Measurements from ENCODE around the gene OBI1.

The OBI1 gene

GRCh38 chr13:78611040-78611439 lies 47.9 kb downstream of the OBI1 start:
- Mint-ChIP-seq H3K4me3 (no peak overlapping the region), H3K9me3 (peaks cover 4% of the 10 kb centered on the region), H3K36me3 (peaks cover 13% of the 10 kb centered on the region), H3K27ac (no peak overlapping the region), H3K27me3 (peaks cover 44% of the 10 kb centered on the region), H3K4me1 (peaks cover 37% of the 10 kb centered on the region)

- no peak overlapping the region for H3K27ac Mint-ChIP-seq
- H3K36me3 Mint-ChIP-seq, result peaks cover 8% of the 10 kb centered on the region
- peaks cover 4% of the 10 kb centered on the region for H3K9me3 Mint-ChIP-seq
- peak overlapping the region; percentile 2 for H3K4me3 Mint-ChIP-seq
- peaks cover 49% of the 10 kb centered on the region for H3K27me3 Mint-ChIP-seq
- H3K4me1 Mint-ChIP-seq, result peaks cover 37% of the 10 kb centered on the region
These were observed 48.5 kb downstream of the OBI1 start for GRCh38 chr13:78610381-78610883.

- Mint-ChIP-seq H3K4me1 (peaks cover 37% of the 10 kb centered on the region), H3K4me3 (peak overlapping the region; percentile 85), H3K27me3 (peaks cover 55% of the 10 kb centered on the region), H3K36me3 (peaks cover 3% of the 10 kb centered on the region), H3K27ac (no peak overlapping the region), H3K9me3 (peaks cover 4% of the 10 kb centered on the region)
These were observed 49.3 kb downstream of the OBI1 start for GRCh38 chr13:78609464-78610205.

GRCh38 chr13:78608688-78609463 lies 50.1 kb downstream of the OBI1 start:
- peaks cover 42% of the 10 kb centered on the region for H3K4me1 Mint-ChIP-seq
- H3K27ac Mint-ChIP-seq, result no peak overlapping the region
- H3K27me3 Mint-ChIP-seq, result peaks cover 63% of the 10 kb centered on the region
- no peaks in the 10 kb centered on the region for H3K36me3 Mint-ChIP-seq
- no peaks in the 10 kb centered on the region for H3K9me3 Mint-ChIP-seq
- peak overlapping the region; percentile 85 for H3K4me3 Mint-ChIP-seq

- H3K27ac Mint-ChIP-seq, result peak overlapping the region; percentile 51
- peaks cover 43% of the 10 kb centered on the region for H3K4me1 Mint-ChIP-seq
These were observed 50.7 kb downstream of the OBI1 start for GRCh38 chr13:78608252-78608687.

GRCh38 chr13:78607409-78608251 lies 51.3 kb downstream of the OBI1 start:
- Mint-ChIP-seq H3K36me3 (no peaks in the 10 kb centered on the region), H3K27ac (no peak overlapping the region), H3K9me3 (no peaks in the 10 kb centered on the region), H3K27me3 (peaks cover 70% of the 10 kb centered on the region), H3K4me3 (peak overlapping the region; percentile 68), H3K4me1 (peaks cover 46% of the 10 kb centered on the region)

More at GRCh38 chr13:78608252-78608687, 50.7 kb downstream of the OBI1 start:
- Mint-ChIP-seq H3K27me3 (peaks cover 68% of the 10 kb centered on the region), H3K9me3 (no peaks in the 10 kb centered on the region), H3K36me3 (no peaks in the 10 kb centered on the region), H3K4me3 (peak overlapping the region; percentile 68)

- peaks cover 51% of the 10 kb centered on the region for H3K4me1 Mint-ChIP-seq
- H3K9me3 Mint-ChIP-seq, result no peaks in the 10 kb centered on the region
- H3K27ac Mint-ChIP-seq, result no peak overlapping the region
- peak overlapping the region; percentile 30 for H3K4me3 Mint-ChIP-seq
- H3K36me3 Mint-ChIP-seq, result no peaks in the 10 kb centered on the region
- peaks cover 75% of the 10 kb centered on the region for H3K27me3 Mint-ChIP-seq
These were observed 52.2 kb downstream of the OBI1 start for GRCh38 chr13:78606471-78607408.

GRCh38 chr13:78604782-78605611 lies 54.0 kb downstream of the OBI1 start:
- Mint-ChIP-seq H3K4me1 (peaks cover 52% of the 10 kb centered on the region), H3K4me3 (no peak overlapping the region), H3K27ac (no peak overlapping the region), H3K27me3 (peaks cover 78% of the 10 kb centered on the region), H3K9me3 (no peaks in the 10 kb centered on the region), H3K36me3 (peaks cover 3% of the 10 kb centered on the region)

- Mint-ChIP-seq H3K36me3 (peaks cover 4% of the 10 kb centered on the region), H3K27me3 (peaks cover 82% of the 10 kb centered on the region), H3K27ac (peak within 1 kb of the TSS; percentile 81), H3K9me3 (peaks cover 10% of the 10 kb centered on the region), H3K4me1 (peaks cover 41% of the 10 kb centered on the region), H3K4me3 (peak within 1 kb of the TSS; percentile 84)
These were observed 55.6 kb downstream of the OBI1 start, which contains the start of gene POU4F1 for GRCh38 chr13:78603240-78603957. Gene POU4F1 (minus strand): TSS chr13:78603552. CDS start chr13:78603326, 226 bp downstream.

- peaks cover 78% of the 10 kb centered on the region for H3K27me3 Mint-ChIP-seq
- H3K4me3 Mint-ChIP-seq, result peak overlapping the region; percentile 84
- H3K36me3 Mint-ChIP-seq, result peaks cover 4% of the 10 kb centered on the region
- peaks cover 10% of the 10 kb centered on the region for H3K9me3 Mint-ChIP-seq
- peak overlapping the region; percentile 81 for H3K27ac Mint-ChIP-seq
- H3K4me1 Mint-ChIP-seq, result peaks cover 35% of the 10 kb centered on the region
These were observed 56.3 kb downstream of the OBI1 start for GRCh38 chr13:78602561-78603239.

- peaks cover 4% of the 10 kb centered on the region for H3K36me3 Mint-ChIP-seq
- H3K27me3 Mint-ChIP-seq, result peaks cover 78% of the 10 kb centered on the region
- H3K27ac Mint-ChIP-seq, result peak overlapping the region; percentile 81
- H3K4me1 Mint-ChIP-seq, result peaks cover 28% of the 10 kb centered on the region
- H3K9me3 Mint-ChIP-seq, result peaks cover 10% of the 10 kb centered on the region
- H3K4me3 Mint-ChIP-seq, result peak overlapping the region; percentile 84
These were observed 56.9 kb downstream of the OBI1 start for GRCh38 chr13:78601874-78602560.

GRCh38 chr13:78601124-78601873 lies 57.7 kb downstream of the OBI1 start:
- peaks cover 22% of the 10 kb centered on the region for H3K4me1 Mint-ChIP-seq
- H3K27me3 Mint-ChIP-seq, result peaks cover 74% of the 10 kb centered on the region
- H3K9me3 Mint-ChIP-seq, result peaks cover 10% of the 10 kb centered on the region
- H3K27ac Mint-ChIP-seq, result no peak overlapping the region
- peak overlapping the region; percentile 55 for H3K4me3 Mint-ChIP-seq
- H3K36me3 Mint-ChIP-seq, result peaks cover 4% of the 10 kb centered on the region

All from activated naive CD4-positive, alpha-beta T cell treated with anti-CD3 and anti-CD28 coated beads, Interleukin-2, amount 50 U/mL, for 24 hours (primary cell).